Aorta (tissue), 5 donors: ENCODE data around the gene ADAMTSL3. TPM values are rescaled to one million over a fixed set of nuclear protein-coding genes. Genes with fewer than 3 reads are reported as not detected.
"Not testable (repeated sequence)": the region's sequence is repeated elsewhere in the genome, so short reads cannot be mapped to it uniquely, and the experiment has no call there.

Experiments used
- ATAC-seq: fragments of 200-7000 bp; cut with Tn5 transposase; one replicate; pipeline ENCODE4 v1.9.1; 2022; ENCODE audit warnings: moderate library complexity; ENCODE audit not compliant: low FRiP score
- DNase-seq, 2 donors: peaks; one replicate each; pipeline ENCODE4 v3.0.0-alpha.2; 2020
- H3K27ac ChIP-seq, 2 donors: one replicate each; pipeline ENCODE4 v1.5.1; 2013; ENCODE audit warnings: low read length in 2 of 2, mild to moderate bottlenecking in 2 of 2, moderate library complexity in 2 of 2, control low read depth in 1 of 2, inconsistent platforms in 1 of 2, low read depth in 1 of 2
- H3K27me3 ChIP-seq, 2 donors: one replicate each; pipeline ENCODE4 v1.6.1; 2013; ENCODE audit warnings: control low read depth in 1 of 2, low read length in 1 of 2, mild to moderate bottlenecking in 1 of 2, moderate library complexity in 1 of 2; ENCODE audit not compliant: insufficient read depth in 2 of 2, control insufficient read depth in 1 of 2
- H3K36me3 ChIP-seq, 2 donors: one replicate each; pipeline ENCODE4 v1.6.1; 2013; ENCODE audit warnings: control low read depth in 1 of 2, low read length in 1 of 2, mild to moderate bottlenecking in 1 of 2; ENCODE audit not compliant: insufficient read depth in 2 of 2, control insufficient read depth in 1 of 2
- H3K4me1 ChIP-seq, 2 donors: one replicate each; pipeline ENCODE4 v1.6.1; 2013; ENCODE audit warnings: low read length in 2 of 2, control low read depth in 1 of 2, mild to moderate bottlenecking in 1 of 2, moderate library complexity in 1 of 2; ENCODE audit not compliant: insufficient read depth in 2 of 2, control insufficient read depth in 1 of 2
- H3K4me3 ChIP-seq, 2 donors: one replicate each; pipeline ENCODE4 v1.5.1; 2013; ENCODE audit warnings: low read length in 2 of 2, control low read depth in 1 of 2, mild to moderate bottlenecking in 1 of 2
- H3K9me3 ChIP-seq: one replicate; pipeline ENCODE4 v1.6.1; 2013; ENCODE audit warnings: mild to moderate bottlenecking, low read length; ENCODE audit not compliant: control insufficient read depth
- WGBS, 2 donors: extraction: QIAGEN DNeasy Blood & Tissue Kit; methylation state at CpG; one replicate each; pipeline ENCODE4 v1.1.7; 2013; 5-methylcytosine and 5-hydroxymethylcytosine counted together
- intact Hi-C, 2 donors: fragments of 100-400 bp; cut with DNase I; formaldehyde crosslinking; loops; one replicate each; pipeline versions ENCODE4 v1.14.2 to v1.15.0; 2022
- polyA plus RNA-seq, 2 donors: library from polyadenylated mRNA; stranded (reverse); fragments of 200-250 nt; gene quantifications; one replicate each; pipeline ENCODE4 v1.2.3, GENCODE V29; 2013
- total RNA-seq, 2 donors: library from RNA; stranded (reverse); fragmentation: NEBNext Ultra II Directional; extraction: Animal tissue kit (Norgen Biotek cat#: 25700); gene quantifications; one replicate each; pipeline ENCODE4 v1.2.1, GENCODE V29; 2021
- donor health status: healthy with polysubstance abuse.
- donor health status: Bipolar disorder and iron deficiency.
- donor health status: DM: no; HTN: no; CAD: no.
- donor health status: DM: no; HTN: no; CAD: no.
- donor health status: DM: yes; HTN: yes; CAD: no.

ADAMTSL3 gene
- total and polyA plus RNA-seq, 4 donors: 4.6 to 74.5 (median 36.6) TPM

- H3K9me3 ChIP-seq: no peaks in the 10 kb centered on the region
- DNase-seq (no peak), ATAC-seq (no peak)
- H3K4me3 ChIP-seq: no peak overlapping the region
- intact Hi-C loops: loop anchor here in 1 of 2 donors (10.0 kb wide), 2 partner anchors 45 to 215 kb away; partner anchors contain the start of gene ADAMTSL3
- 72 to 77% methylated on average over 3 of the region's 3 CpGs for WGBS, 2 donors
- no peaks in the 10 kb centered on the region for H3K27me3 ChIP-seq
- peaks cover 6 to 11% of the 10 kb centered on the region in 2 donors for H3K4me1 ChIP-seq
- H3K36me3 ChIP-seq: no peaks in the 10 kb centered on the region
- H3K27ac ChIP-seq: peak overlapping the region in 1 of 2 donors; percentile 51
Measured at GRCh38 chr15:83700082-83700481, 46.2 kb downstream of the ADAMTSL3 start.

- H3K4me1 ChIP-seq: peaks cover 7 to 10% of the 10 kb centered on the region in 2 donors
- H3K36me3 ChIP-seq, H3K27ac ChIP-seq, H3K27me3 ChIP-seq, DNase-seq, ATAC-seq, H3K9me3 ChIP-seq, H3K4me3 ChIP-seq: not testable (repeated sequence)
- intact Hi-C loops: loop anchor here in 1 of 2 donors (10.0 kb wide), 2 partner anchors 48 to 212 kb away; partner anchors contain the start of gene ADAMTSL3
- 97% methylated on average over 2 of the region's 2 CpGs for WGBS, 2 donors
Measured at GRCh38 chr15:83702314-83702713, 48.4 kb downstream of the ADAMTSL3 start.

- Histone ChIP-seq H3K27me3 (no peaks in the 10 kb centered on the region), H3K4me1 (peaks cover 10 to 48% of the 10 kb centered on the region in 2 donors), H3K27ac (no peak overlapping the region), H3K36me3 (no peaks in the 10 kb centered on the region), H3K9me3 (no peaks in the 10 kb centered on the region), H3K4me3 (no peak overlapping the region)
- no peak for DNase-seq
- intact Hi-C loops: loop anchor here in 1 of 2 donors (10.0 kb wide), 2 partner anchors 54 to 206 kb away; partner anchors contain the start of gene ADAMTSL3
- WGBS, 2 donors: 88 to 91% methylated on average over 6 of the region's 6 CpGs
- no peak for ATAC-seq
Measured at GRCh38 chr15:83708328-83708727, 54.4 kb downstream of the ADAMTSL3 start.

- Histone ChIP-seq H3K4me3 (no peak overlapping the region), H3K27ac (no peak overlapping the region), H3K27me3 (no peaks in the 10 kb centered on the region), H3K4me1 (peaks cover 14 to 53% of the 10 kb centered on the region in 2 donors), H3K9me3 (no peaks in the 10 kb centered on the region), H3K36me3 (no peaks in the 10 kb centered on the region)
- DNase-seq: no peak
- 77 to 85% methylated on average over 2 of the region's 2 CpGs for WGBS, 2 donors
- no peak for ATAC-seq
- intact Hi-C loops: loop anchor here in 1 of 2 donors (10.0 kb wide), 2 partner anchors 54 to 206 kb away; partner anchors contain the start of gene ADAMTSL3
Measured at GRCh38 chr15:83709241-83709640, 55.3 kb downstream of the ADAMTSL3 start.

- Histone ChIP-seq H3K27ac (no peak overlapping the region), H3K27me3 (no peaks in the 10 kb centered on the region), H3K9me3 (no peaks in the 10 kb centered on the region), H3K4me3 (no peak overlapping the region), H3K36me3 (no peaks in the 10 kb centered on the region), H3K4me1 (peaks cover 15 to 53% of the 10 kb centered on the region in 2 donors)
- intact Hi-C loops: loop anchor here in 1 of 2 donors (10.0 kb wide), 2 partner anchors 55 to 205 kb away; partner anchors contain the start of gene ADAMTSL3
- DNase-seq (no peak), ATAC-seq (no peak)
- 96 to 99% methylated on average over 3 of the region's 3 CpGs for WGBS, 2 donors
Measured at GRCh38 chr15:83709811-83710210, 55.9 kb downstream of the ADAMTSL3 start.

GRCh38 chr15:83710452-83710851, 56.5 kb downstream of the ADAMTSL3 start:
- no peaks in the 10 kb centered on the region for H3K36me3 ChIP-seq
- peaks cover 17 to 53% of the 10 kb centered on the region in 2 donors for H3K4me1 ChIP-seq
- no peak overlapping the region for H3K4me3 ChIP-seq
- no peaks in the 10 kb centered on the region for H3K9me3 ChIP-seq
- H3K27ac ChIP-seq: peak overlapping the region in 1 of 2 donors; percentile 25
- intact Hi-C loops: no loop called here
- no peak for ATAC-seq
- no peak for DNase-seq
- H3K27me3 ChIP-seq: no peaks in the 10 kb centered on the region

- 3 to 8% methylated on average over 5 of the region's 5 CpGs for WGBS, 2 donors
- no peaks in the 10 kb centered on the region for H3K9me3 ChIP-seq
- H3K27ac ChIP-seq: no peak overlapping the region
- no peaks in the 10 kb centered on the region for H3K36me3 ChIP-seq
- H3K27me3 ChIP-seq: no peaks in the 10 kb centered on the region
- intact Hi-C loops: no loop called here
- no peak for ATAC-seq
- peaks cover 17 to 57% of the 10 kb centered on the region in 2 donors for H3K4me1 ChIP-seq
- H3K4me3 ChIP-seq: no peak overlapping the region
- no peak for DNase-seq
Measured at GRCh38 chr15:83711236-83711635, 57.3 kb downstream of the ADAMTSL3 start.

GRCh38 chr15:83713242-83713641, 59.3 kb downstream of the ADAMTSL3 start:
- DNase-seq (no peak), ATAC-seq (no peak)
- 20 to 27% methylated on average over 3 of the region's 3 CpGs for WGBS, 2 donors
- H3K27ac ChIP-seq: no peak overlapping the region
- no peak overlapping the region for H3K4me3 ChIP-seq
- H3K27me3 ChIP-seq: no peaks in the 10 kb centered on the region
- peaks cover 16 to 45% of the 10 kb centered on the region in 2 donors for H3K4me1 ChIP-seq
- no peaks in the 10 kb centered on the region for H3K9me3 ChIP-seq
- intact Hi-C loops: no loop called here
- no peaks in the 10 kb centered on the region for H3K36me3 ChIP-seq

GRCh38 chr15:83714939-83715628, 61.2 kb downstream of the ADAMTSL3 start:
- DNase-seq (no peak), ATAC-seq (peak; percentile 21)
- Histone ChIP-seq H3K9me3 (no peaks in the 10 kb centered on the region), H3K36me3 (no peaks in the 10 kb centered on the region), H3K4me3 (no peak overlapping the region), H3K4me1 (peaks cover 13 to 43% of the 10 kb centered on the region in 2 donors), H3K27ac (peak overlapping the region in 1 of 2 donors; percentile 57), H3K27me3 (no peaks in the 10 kb centered on the region)
- intact Hi-C loops: no loop called here
